PFSK-1 (cell line): ENCODE data around the gene TIMP1.

ENCODE experiments used
- FOXP2 ChIP-seq: optimal IDR thresholded peaks from 2 replicates; pipeline ENCODE3; 2011; ENCODE audit warnings: borderline replicate concordance, control low read depth, inconsistent platforms; ENCODE audit not compliant: insufficient read depth; ENCODE audit errors: extremely low read length, extremely low read depth
- POLR2AphosphoS5 ChIP-seq: IDR thresholded peaks from 2 replicates; pipeline ENCODE4 v1.6.1; 2012; ENCODE audit warnings: low read depth, mild to moderate bottlenecking, control low read depth, low read length, moderate library complexity
- SIN3A ChIP-seq: IDR thresholded peaks from 2 replicates; pipeline ENCODE4 v1.6.1; 2012; ENCODE audit warnings: mild to moderate bottlenecking, low read length, moderate library complexity, borderline replicate concordance; ENCODE audit not compliant: insufficient read depth
- TAF1 ChIP-seq: IDR thresholded peaks from 2 replicates; pipeline ENCODE4 v1.6.1; 2012; ENCODE audit warnings: low read length, control low read depth, borderline replicate concordance; ENCODE audit not compliant: insufficient read depth
- TF ChIP-seq, protein P1 (sequence below), 2 experiments: IDR thresholded peaks; 2 replicates each; pipeline versions ENCODE4 v1.6.1 to v1.8.0; 2011 to 2012; ENCODE audit warnings: low read depth in 2 of 2, low read length in 2 of 2, control low read depth in 1 of 2, inconsistent platforms in 1 of 2, mild to moderate bottlenecking in 1 of 2, moderate library complexity in 1 of 2; ENCODE audit not compliant: insufficient read depth in 1 of 2

Gene TIMP1

DNA sequence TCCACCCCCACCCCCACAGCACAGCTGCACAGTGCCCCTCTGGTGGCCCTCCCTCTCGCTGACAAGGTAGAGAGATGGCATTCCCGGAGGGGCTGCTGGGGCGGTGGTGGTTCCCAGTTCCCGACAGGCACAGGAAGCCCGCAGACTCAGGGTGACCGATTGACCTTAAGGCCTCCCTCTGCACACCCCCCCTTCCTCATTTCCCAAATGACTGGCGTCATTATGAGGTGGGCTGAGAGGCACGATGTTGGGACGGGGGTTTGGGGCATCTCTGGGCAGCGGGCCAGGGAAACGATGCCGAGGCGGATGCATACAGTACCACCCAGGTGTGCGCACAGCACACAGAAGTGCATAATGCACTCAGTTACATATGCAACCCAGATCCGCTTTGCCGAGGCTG, 3.5 kb upstream of the TIMP1 start:
- no peak for TF ChIP-seq SIN3A
- TF ChIP-seq, protein P1, sequence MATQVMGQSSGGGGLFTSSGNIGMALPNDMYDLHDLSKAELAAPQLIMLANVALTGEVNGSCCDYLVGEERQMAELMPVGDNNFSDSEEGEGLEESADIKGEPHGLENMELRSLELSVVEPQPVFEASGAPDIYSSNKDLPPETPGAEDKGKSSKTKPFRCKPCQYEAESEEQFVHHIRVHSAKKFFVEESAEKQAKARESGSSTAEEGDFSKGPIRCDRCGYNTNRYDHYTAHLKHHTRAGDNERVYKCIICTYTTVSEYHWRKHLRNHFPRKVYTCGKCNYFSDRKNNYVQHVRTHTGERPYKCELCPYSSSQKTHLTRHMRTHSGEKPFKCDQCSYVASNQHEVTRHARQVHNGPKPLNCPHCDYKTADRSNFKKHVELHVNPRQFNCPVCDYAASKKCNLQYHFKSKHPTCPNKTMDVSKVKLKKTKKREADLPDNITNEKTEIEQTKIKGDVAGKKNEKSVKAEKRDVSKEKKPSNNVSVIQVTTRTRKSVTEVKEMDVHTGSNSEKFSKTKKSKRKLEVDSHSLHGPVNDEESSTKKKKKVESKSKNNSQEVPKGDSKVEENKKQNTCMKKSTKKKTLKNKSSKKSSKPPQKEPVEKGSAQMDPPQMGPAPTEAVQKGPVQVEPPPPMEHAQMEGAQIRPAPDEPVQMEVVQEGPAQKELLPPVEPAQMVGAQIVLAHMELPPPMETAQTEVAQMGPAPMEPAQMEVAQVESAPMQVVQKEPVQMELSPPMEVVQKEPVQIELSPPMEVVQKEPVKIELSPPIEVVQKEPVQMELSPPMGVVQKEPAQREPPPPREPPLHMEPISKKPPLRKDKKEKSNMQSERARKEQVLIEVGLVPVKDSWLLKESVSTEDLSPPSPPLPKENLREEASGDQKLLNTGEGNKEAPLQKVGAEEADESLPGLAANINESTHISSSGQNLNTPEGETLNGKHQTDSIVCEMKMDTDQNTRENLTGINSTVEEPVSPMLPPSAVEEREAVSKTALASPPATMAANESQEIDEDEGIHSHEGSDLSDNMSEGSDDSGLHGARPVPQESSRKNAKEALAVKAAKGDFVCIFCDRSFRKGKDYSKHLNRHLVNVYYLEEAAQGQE (IDR thresholded peaks at IDR 0.05; ENCODE audit: insufficient read depth in 1 of 2, low read depth in 2 of 2, low read length in 2 of 2): no peak
- no peak for TF ChIP-seq POLR2AphosphoS5
- TF ChIP-seq FOXP2: no peak
- TF ChIP-seq TAF1: no peak

DNA sequence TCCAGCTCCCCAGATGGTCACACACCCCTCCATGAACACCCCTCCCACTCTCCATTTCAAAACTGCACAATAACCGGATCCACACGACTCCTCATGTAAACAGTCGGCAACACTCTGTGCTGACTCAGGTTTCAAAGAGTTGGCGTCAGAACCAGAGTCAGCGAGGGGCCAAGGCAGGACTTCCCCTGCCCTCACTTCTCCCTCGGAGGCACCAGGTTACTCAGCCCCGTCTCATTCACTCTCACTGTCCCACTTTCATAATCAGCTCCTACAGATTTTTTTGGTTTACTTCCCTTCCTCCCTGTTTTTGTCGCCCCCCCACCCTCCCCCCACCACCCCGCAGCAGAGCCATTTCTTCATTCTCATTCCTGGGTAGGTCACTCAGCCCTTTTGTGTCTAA, 2.7 kb upstream of the TIMP1 start:
- TF ChIP-seq FOXP2: no peak
- TF ChIP-seq SIN3A: no peak
- TF ChIP-seq, protein P1 (IDR thresholded peaks at IDR 0.05; ENCODE audit: insufficient read depth in 1 of 2, low read depth in 2 of 2, low read length in 2 of 2): no peak
- no peak for TF ChIP-seq TAF1
- TF ChIP-seq POLR2AphosphoS5: no peak

DNA sequence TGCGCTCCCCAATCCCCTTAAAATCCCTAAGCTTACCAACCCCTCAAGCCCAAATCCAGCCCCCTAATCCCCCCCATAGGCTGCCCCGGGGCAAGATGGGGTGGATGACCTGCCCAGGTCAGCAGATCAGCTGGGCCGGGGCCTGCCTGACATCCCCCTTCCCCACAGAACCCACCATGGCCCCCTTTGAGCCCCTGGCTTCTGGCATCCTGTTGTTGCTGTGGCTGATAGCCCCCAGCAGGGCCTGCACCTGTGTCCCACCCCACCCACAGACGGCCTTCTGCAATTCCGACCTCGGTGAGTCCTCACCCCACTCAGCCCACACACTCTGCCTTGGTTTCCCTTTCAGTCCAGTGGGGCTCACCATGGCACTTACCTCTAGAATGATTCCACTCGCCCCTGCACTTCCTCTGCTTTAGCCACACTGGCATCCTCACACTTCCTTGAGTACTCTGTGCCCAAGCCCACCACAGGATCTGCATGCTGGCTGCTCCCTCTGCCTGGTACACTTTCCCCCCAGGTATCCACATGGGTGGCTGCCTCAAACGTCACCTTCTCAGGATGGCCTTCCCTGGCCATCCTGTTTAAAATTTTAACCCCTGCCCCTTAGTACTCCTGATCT, 1.1 kb downstream of the TIMP1 start:
- TF ChIP-seq POLR2AphosphoS5: no peak
- TF ChIP-seq SIN3A: no peak
- TF ChIP-seq, protein P1 (IDR thresholded peaks at IDR 0.05; ENCODE audit: insufficient read depth in 1 of 2, low read depth in 2 of 2, low read length in 2 of 2): no peak
- TF ChIP-seq TAF1: no peak
- no peak for TF ChIP-seq FOXP2

DNA sequence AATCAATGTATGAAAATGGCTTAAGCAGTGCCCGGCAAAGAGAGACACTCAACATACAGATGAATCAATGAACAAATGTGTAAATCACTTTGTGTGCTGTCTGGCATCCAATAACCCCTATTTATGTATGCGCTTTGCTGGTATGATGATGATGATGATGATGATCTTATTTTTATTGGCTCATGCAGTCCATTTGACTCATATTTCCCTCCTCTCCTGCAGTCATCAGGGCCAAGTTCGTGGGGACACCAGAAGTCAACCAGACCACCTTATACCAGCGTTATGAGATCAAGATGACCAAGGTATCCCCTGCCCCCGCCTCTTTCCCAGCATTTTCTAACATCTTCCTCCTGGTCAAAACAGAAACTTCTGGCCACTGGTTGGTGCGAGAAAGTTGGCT, 2.5 kb downstream of the TIMP1 start:
- TF ChIP-seq SIN3A (no peak), POLR2AphosphoS5 (no peak), TAF1 (no peak), FOXP2 (no peak)
- TF ChIP-seq, protein P1 (IDR thresholded peaks at IDR 0.05; ENCODE audit: insufficient read depth in 1 of 2, low read depth in 2 of 2, low read length in 2 of 2): no peak

DNA sequence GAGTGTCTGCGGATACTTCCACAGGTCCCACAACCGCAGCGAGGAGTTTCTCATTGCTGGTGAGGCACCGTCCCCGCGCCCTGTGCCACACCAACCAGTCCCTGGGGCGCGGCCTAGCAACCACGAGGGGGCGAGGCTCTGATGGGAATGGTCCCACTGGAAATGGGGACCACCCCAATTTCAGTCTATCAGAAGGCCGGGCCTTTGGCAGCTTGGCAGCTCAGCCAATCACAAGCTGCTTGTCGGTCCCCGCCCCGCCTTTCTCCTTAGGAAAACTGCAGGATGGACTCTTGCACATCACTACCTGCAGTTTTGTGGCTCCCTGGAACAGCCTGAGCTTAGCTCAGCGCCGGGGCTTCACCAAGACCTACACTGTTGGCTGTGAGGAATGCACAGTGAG, 3.0 kb downstream of the TIMP1 start:
- TF ChIP-seq SIN3A (no peak), POLR2AphosphoS5 (no peak), FOXP2 (no peak), TAF1 (no peak)
- TF ChIP-seq, protein P1 (IDR thresholded peaks at IDR 0.05; ENCODE audit: insufficient read depth in 1 of 2, low read depth in 2 of 2, low read length in 2 of 2): no peak
